CD4-positive, alpha-beta memory T cell (primary cell): ENCODE data around the gene CACNA1D. TPM values are rescaled to one million over a fixed set of nuclear protein-coding genes. Genes with fewer than 3 reads are reported as not detected.

Experiments used
- CTCF ChIA-PET: fragments of 350-600 bp; sonication (Branson Sonifier 250); formaldehyde crosslinking; loops from one replicate; lab custom pipeline; 2021; ENCODE audit warnings: inconsistent platforms; ENCODE audit not compliant: partially characterized antibody; lab: Charles Lee
- POLR2A ChIA-PET: fragments of 350-600 bp; sonication (Branson Sonifier 250); formaldehyde crosslinking; loops from one replicate; lab custom pipeline; 2021; ENCODE audit not compliant: partially characterized antibody; lab: Charles Lee
- DNase-seq, 5 donors: peaks; one replicate each; pipeline versions ENCODE4 v3.0.0 to v3.0.0-alpha.2; 2020 to 2022; ENCODE audit warnings: mixed read lengths in 1 of 5
- H3K27ac ChIP-seq: one replicate; pipeline ENCODE4 v1.7.0; 2013; ENCODE audit warnings: low read depth, low read length
- H3K27me3 ChIP-seq: 2 replicates; pipeline ENCODE4 v1.7.0; 2013; ENCODE audit warnings: mild to moderate bottlenecking, low read length, moderate library complexity; ENCODE audit not compliant: insufficient read depth
- H3K36me3 ChIP-seq: 2 replicates; pipeline ENCODE4 v1.7.0; 2013; ENCODE audit warnings: mild to moderate bottlenecking, low read length, moderate library complexity; ENCODE audit not compliant: insufficient read depth
- H3K4me1 ChIP-seq: 2 replicates; pipeline ENCODE4 v1.7.0; 2013; ENCODE audit warnings: mild to moderate bottlenecking, low read length, moderate library complexity; ENCODE audit not compliant: insufficient read depth
- H3K4me3 ChIP-seq, 2 donors: one replicate each; pipeline ENCODE4 v1.7.0; 2013; ENCODE audit warnings: low read length in 2 of 2, mild to moderate bottlenecking in 1 of 2
- H3K9me3 ChIP-seq, 2 donors: one replicate each; pipeline ENCODE4 v1.7.0; 2013; ENCODE audit warnings: low read length in 2 of 2, control low read depth in 1 of 2; ENCODE audit not compliant: control insufficient read depth in 1 of 2
- H3K27ac Mint-ChIP-seq, 7 donors: one replicate each; pipeline ENCODE4 v1.8.0; 2020 to 2021; ENCODE audit warnings: mixed read lengths in 7 of 7, mild to moderate bottlenecking in 6 of 7, inconsistent platforms in 3 of 7, moderate library complexity in 3 of 7
- H3K27me3 Mint-ChIP-seq, 2 donors: one replicate each; pipeline ENCODE4 v1.8.0; 2020 to 2021; ENCODE audit warnings: mixed read lengths in 2 of 2
- H3K36me3 Mint-ChIP-seq, 2 donors: one replicate each; pipeline ENCODE4 v1.8.0; 2020 to 2021; ENCODE audit warnings: mixed read lengths in 2 of 2, inconsistent platforms in 1 of 2, mild to moderate bottlenecking in 1 of 2
- H3K4me1 Mint-ChIP-seq, 4 donors: one replicate each; pipeline ENCODE4 v1.8.0; 2020 to 2021; ENCODE audit warnings: mixed read lengths in 4 of 4, mild to moderate bottlenecking in 1 of 4
- H3K4me3 Mint-ChIP-seq, 8 donors: one replicate each; pipeline ENCODE4 v1.8.0; 2020 to 2021; ENCODE audit warnings: mixed read lengths in 8 of 8, mild to moderate bottlenecking in 7 of 8, moderate library complexity in 6 of 8, inconsistent platforms in 3 of 8
- H3K9me3 Mint-ChIP-seq, 8 donors: one replicate each; pipeline ENCODE4 v1.8.0; 2020 to 2021; ENCODE audit warnings: mixed read lengths in 8 of 8, mild to moderate bottlenecking in 5 of 8, inconsistent platforms in 3 of 8, moderate library complexity in 1 of 8
- intact Hi-C: fragments of 100-400 bp; cut with micrococcal nuclease; formaldehyde crosslinking; loops from one replicate; pipeline ENCODE4 v1.15.1; 2023
- polyA plus RNA-seq, 2 donors: library from polyadenylated mRNA; unstranded; fragments of 300-500 nt; fragmentation: Illumina TruSeq; gene quantifications; one replicate each; pipeline ENCODE4 v1.2.3, GENCODE V29; 2021
- total RNA-seq, 2 experiments: library from RNA; stranded (reverse); gene quantifications; one replicate each; pipeline ENCODE4 v1.2.3, GENCODE V29; 2021

CACNA1D gene
- total and polyA plus RNA-seq, 4 experiments from 2014 or later, result 0.06 TPM; not detected in 3

GRCh38 chr3:53860196-53860595 is 365.8 kb downstream of the CACNA1D start:
- Mint-ChIP-seq H3K27me3 (no peaks in the 10 kb centered on the region), H3K36me3 (peaks cover 29 to 42% of the 10 kb centered on the region in 2 donors), H3K27ac (peak overlapping the region in 1 of 7 donors; percentile 8), H3K4me1 (no peaks in the 10 kb centered on the region), H3K4me3 (no peak overlapping the region), H3K9me3 (no peaks in the 10 kb centered on the region)
- no peak overlapping the region for H3K27ac ChIP-seq
- H3K36me3 ChIP-seq, result peaks cover 6% of the 10 kb centered on the region
- intact Hi-C loops, result no loop called here
- no peaks in the 10 kb centered on the region for H3K27me3 ChIP-seq
- DNase-seq, result no peak
- ChIA-PET POLR2A (no interaction called here), CTCF (no interaction called here)
- no peaks in the 10 kb centered on the region for H3K9me3 ChIP-seq
- no peaks in the 10 kb centered on the region for H3K4me1 ChIP-seq
- no peak overlapping the region for H3K4me3 ChIP-seq

GRCh38 chr3:53862241-53862640 is 367.8 kb downstream of the CACNA1D start:
- H3K36me3 Mint-ChIP-seq, result peaks cover 32 to 52% of the 10 kb centered on the region in 2 donors

GRCh38 chr3:53863145-53863544 is 368.7 kb downstream of the CACNA1D start:
- POLR2A ChIA-PET, result no interaction called here
- H3K4me3 Mint-ChIP-seq, result no peak overlapping the region
- peaks cover 6% of the 10 kb centered on the region for H3K36me3 ChIP-seq
- no peak overlapping the region for H3K4me3 ChIP-seq
- peaks cover 40 to 61% of the 10 kb centered on the region in 2 donors for H3K36me3 Mint-ChIP-seq
- H3K4me1 Mint-ChIP-seq, result no peaks in the 10 kb centered on the region
- intact Hi-C loops, result no loop called here
- H3K9me3 Mint-ChIP-seq, result no peaks in the 10 kb centered on the region
- DNase-seq, result no peak
- H3K27ac Mint-ChIP-seq, result no peak overlapping the region
- H3K9me3 ChIP-seq, result no peaks in the 10 kb centered on the region
- H3K27ac ChIP-seq, result no peak overlapping the region
- CTCF ChIA-PET, result no interaction called here
- H3K27me3 ChIP-seq, result no peaks in the 10 kb centered on the region
- H3K4me1 ChIP-seq, result no peaks in the 10 kb centered on the region
- no peaks in the 10 kb centered on the region for H3K27me3 Mint-ChIP-seq

More at GRCh38 chr3:53862241-53862640, 367.8 kb downstream of the CACNA1D start:
- H3K4me1 ChIP-seq, result no peaks in the 10 kb centered on the region
- Mint-ChIP-seq H3K9me3 (no peaks in the 10 kb centered on the region), H3K4me1 (no peaks in the 10 kb centered on the region), H3K27me3 (no peaks in the 10 kb centered on the region), H3K4me3 (no peak overlapping the region), H3K27ac (peak overlapping the region in 1 of 7 donors; percentile 80)
- no peak for DNase-seq
- H3K36me3 ChIP-seq, result peaks cover 6% of the 10 kb centered on the region
- H3K27me3 ChIP-seq, result no peaks in the 10 kb centered on the region
- ChIA-PET POLR2A (no interaction called here), CTCF (no interaction called here)
- H3K4me3 ChIP-seq, result no peak overlapping the region
- H3K9me3 ChIP-seq, result no peaks in the 10 kb centered on the region
- intact Hi-C loops, result no loop called here
- no peak overlapping the region for H3K27ac ChIP-seq

Other genes with a start within 250 kb of the CACNA1D start
- 10 to 100 TPM; 75.6 to 87.9 TPM for gene TKT, start 238.6 kb upstream of the CACNA1D start, total RNA-seq
- 10 to 100 TPM; 49.3 to 75.6 TPM for gene TKT, start 238.6 kb upstream of the CACNA1D start, polyA plus RNA-seq
- 10 to 100 TPM; 40.9 to 43.5 TPM for gene DCP1A, start 147.1 kb upstream of the CACNA1D start, total RNA-seq
- gene DCP1A, start 147.1 kb upstream of the CACNA1D start, polyA plus RNA-seq, result 10 to 100 TPM; 75.2 to 94.1 TPM